RWPE1 (cell line): ENCODE results near the gene YTHDF1.
A peak's percentile ranks its signal among the peaks of the same experiment; 100 is the strongest.

Experiments used
- CTCF ChIA-PET: fragments of 350-600 bp; sonication (Branson Sonifier 250); formaldehyde crosslinking; extraction: SDS; loops from one replicate; lab custom pipeline; 2021; lab: Yijun Ruan, JAX
- POLR2A ChIA-PET: fragments of 400-600 bp; formaldehyde crosslinking; extraction: SDS; loops from one replicate; lab custom pipeline; 2020; ENCODE audit warnings: antibody characterized with exemption; ENCODE audit not compliant: low non-redundant PET; lab: Yijun Ruan, JAX
- DNase-seq: peaks from one replicate; pipeline ENCODE4 v3.0.0; 2012; ENCODE audit warnings: low spot score
- H3K27ac ChIP-seq: fragments of 450-650 bp; 2 replicates; pipeline ENCODE4 v1.5.1; 2017
- TF ChIP-seq, protein P1 (sequence below): fragments of 450-650 bp; conservative IDR thresholded peaks from 2 replicates; pipeline ENCODE4 v1.5.1; 2017; ENCODE audit warnings: low read depth, mild to moderate bottlenecking

YTHDF1 gene

DNA sequence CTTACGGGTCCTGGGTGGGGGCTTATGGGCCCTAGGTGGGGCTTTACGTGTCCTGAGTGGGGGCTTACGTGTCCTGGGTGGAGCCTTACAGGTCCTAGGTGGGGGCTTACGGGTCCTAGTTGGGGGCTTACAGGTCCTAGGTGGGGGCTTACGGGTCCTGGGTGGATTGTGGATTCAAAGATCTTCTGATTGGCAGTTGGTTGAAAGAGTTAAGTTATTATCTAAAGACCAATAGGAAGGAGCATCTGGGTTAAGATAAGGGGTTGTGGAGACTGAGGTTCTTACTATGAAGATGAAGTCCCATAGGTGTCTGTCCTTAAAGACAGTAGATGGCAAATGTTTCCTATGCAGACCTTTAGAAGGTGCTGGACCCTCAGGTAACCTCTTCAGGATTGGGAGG is 11.3 kb upstream of the YTHDF1 start:
- ChIA-PET CTCF (no interaction called here), POLR2A (no interaction called here)
- no peak overlapping the region for H3K27ac ChIP-seq
- DNase-seq, result no peak
- TF ChIP-seq, protein P1, sequence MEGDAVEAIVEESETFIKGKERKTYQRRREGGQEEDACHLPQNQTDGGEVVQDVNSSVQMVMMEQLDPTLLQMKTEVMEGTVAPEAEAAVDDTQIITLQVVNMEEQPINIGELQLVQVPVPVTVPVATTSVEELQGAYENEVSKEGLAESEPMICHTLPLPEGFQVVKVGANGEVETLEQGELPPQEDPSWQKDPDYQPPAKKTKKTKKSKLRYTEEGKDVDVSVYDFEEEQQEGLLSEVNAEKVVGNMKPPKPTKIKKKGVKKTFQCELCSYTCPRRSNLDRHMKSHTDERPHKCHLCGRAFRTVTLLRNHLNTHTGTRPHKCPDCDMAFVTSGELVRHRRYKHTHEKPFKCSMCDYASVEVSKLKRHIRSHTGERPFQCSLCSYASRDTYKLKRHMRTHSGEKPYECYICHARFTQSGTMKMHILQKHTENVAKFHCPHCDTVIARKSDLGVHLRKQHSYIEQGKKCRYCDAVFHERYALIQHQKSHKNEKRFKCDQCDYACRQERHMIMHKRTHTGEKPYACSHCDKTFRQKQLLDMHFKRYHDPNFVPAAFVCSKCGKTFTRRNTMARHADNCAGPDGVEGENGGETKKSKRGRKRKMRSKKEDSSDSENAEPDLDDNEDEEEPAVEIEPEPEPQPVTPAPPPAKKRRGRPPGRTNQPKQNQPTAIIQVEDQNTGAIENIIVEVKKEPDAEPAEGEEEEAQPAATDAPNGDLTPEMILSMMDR, result no peak

DNA sequence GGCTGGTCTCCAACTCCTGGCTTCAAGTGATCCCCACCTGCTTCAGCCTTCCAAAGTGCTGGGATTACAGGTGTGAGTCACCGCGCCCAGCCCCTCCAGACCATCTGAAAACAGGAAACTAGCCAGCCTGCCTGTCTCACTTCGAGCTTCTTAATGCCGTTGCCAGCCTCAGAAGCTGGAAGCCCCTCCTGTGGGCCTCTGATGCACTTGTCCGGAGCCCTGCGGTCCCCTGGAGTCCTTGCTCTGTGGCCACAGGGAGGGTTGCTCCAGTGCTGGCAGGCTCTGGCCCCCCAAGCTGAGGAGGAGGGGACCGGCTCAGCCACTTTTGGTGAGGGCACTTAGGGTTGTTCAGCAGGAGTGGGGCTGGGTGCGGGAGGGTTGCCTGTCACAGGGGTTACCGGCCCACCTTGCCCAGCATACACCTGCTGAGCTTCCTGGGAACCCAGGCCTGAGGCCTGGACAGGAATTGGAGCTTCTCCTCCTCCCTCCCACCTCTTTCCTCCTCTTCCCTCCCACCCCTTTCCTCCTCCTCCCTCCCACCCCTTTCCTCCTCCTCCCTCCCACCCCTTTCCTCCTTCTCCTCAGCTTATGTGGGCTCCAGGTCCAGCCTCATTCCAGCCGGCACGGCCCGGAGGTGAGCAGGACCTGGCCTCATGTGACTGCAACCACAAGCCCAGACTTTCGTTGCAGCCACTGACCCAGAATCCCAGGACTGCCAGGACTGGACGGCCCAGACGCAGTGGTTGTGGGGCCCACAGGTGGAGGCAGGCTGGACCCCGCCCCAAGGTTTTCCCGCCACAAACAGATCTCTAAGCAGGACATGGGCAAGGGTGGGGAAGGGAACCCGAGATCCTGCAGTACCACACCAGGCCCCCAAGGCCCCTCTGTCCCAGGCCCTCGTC is 10.4 kb upstream of the YTHDF1 start:
- TF ChIP-seq, protein P1, result no peak
- peak overlapping the region; percentile 32 for H3K27ac ChIP-seq
- ChIA-PET POLR2A (interaction anchor here (0.6 kb wide), 1 partner anchor 350 kb away, joined by 3 read pairs; no protein-coding TSS in a partner anchor), CTCF (interaction anchor here (0.5 to 4.8 kb wide), 6 partner anchors 8 to 449 kb away, joined by 3 to 111 read pairs (median 3); partner anchors contain the start of genes BIRC7 and NKAIN4)
- DNase-seq, result no peak

DNA sequence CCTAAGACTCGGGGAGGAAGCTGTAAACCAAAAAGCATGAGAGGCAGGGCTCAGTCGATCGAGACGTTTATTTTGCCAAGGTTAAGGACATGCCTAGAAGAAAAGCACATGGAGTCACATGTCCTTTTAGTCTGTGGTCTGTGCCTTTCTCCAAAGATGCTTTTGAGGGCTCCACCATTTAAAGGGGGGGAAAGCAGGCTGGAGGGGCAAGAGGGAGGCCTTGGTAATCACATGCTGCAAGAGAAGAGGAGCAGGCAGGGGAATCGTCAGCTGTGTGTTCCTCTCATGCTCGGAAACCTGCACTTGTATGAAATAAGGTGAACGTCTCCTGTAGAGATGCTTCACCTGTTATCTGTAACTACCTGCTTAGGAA is 9.1 kb upstream of the YTHDF1 start:
- POLR2A ChIA-PET, result no interaction called here
- TF ChIP-seq, protein P1, result no peak
- CTCF ChIA-PET, result interaction anchor here (0.6 to 4.8 kb wide), 10 partner anchors 9 to 157 kb away, joined by 3 to 111 read pairs (median 9); partner anchors contain the start of genes BIRC7, NKAIN4 and YTHDF1
- no peak for DNase-seq
- H3K27ac ChIP-seq, result peak overlapping the region; percentile 59

DNA sequence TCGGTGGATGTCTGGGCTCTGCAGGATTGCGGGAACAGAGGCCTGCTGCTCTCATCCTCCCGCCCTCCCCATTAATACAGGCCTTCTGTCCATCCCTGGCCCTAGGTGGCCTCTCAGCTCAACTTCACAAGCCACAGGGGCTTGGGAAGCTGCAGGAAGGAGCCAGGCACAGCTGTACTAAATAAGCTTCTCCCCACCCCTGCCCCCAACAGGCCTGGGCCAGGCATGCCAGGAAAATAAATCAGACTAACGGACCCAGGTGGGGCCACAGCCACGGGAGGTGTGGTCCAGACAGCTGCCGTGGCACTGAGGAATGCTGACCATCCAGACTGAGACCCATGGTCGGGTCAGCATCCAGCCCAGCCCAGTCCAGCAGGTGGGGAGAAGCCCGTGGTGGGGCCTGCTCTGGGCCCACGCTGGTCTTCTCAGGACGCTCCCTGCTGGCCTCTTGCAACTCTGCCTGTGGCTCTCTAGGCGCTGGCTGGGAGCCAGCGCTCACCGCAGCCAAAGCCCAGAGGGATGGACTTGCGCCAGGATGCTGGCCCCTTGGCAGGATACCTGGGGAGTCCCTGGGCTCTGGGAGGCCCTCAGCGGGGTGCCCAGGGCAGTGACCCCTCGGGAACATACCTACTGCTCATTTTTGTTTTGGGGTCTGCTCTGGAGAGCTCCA is 8.6 kb upstream of the YTHDF1 start:
- POLR2A ChIA-PET, result interaction anchor here (0.6 kb wide), 1 partner anchor 408 kb away, joined by 3 read pairs; no protein-coding TSS in a partner anchor
- DNase-seq, result peak; percentile 63
- TF ChIP-seq, protein P1, result peak; percentile 59
- peak overlapping the region; percentile 59 for H3K27ac ChIP-seq
- CTCF ChIA-PET, result interaction anchor here (0.6 to 4.8 kb wide), 32 partner anchors 10 to 347 kb away, joined by 3 to 111 read pairs (median 12); partner anchors contain the start of genes ARFGAP1, BIRC7, COL20A1 and NKAIN4

DNA sequence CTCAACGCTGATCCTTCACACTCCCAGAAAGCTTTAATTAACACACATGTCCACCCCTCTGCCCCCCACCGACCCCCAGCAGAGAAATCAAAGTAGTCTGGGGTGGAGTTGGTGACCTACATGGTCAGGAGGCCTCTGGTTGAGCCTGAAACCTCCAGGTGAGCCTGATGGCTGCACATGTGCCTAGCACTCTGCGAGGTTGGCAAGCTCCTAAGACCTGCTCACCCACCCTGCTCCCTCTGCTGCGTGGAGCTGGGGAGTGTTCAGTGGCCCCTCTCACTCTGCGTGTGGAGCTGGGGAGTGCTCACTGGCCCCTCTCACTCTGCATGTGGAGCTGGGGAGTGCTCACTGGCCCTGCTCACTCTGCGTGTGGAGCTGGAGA is 7.9 kb upstream of the YTHDF1 start:
- ChIA-PET CTCF (interaction anchor here (0.6 to 4.8 kb wide), 54 partner anchors 10 to 1254 kb away, joined by 3 to 111 read pairs (median 6); partner anchors contain the start of genes ARFGAP1, BIRC7, COL20A1 and KCNQ2), POLR2A (interaction anchor here (0.6 to 0.8 kb wide), 2 partner anchors 49 to 409 kb away, joined by 3 to 4 read pairs; partner anchors contain the start of gene ARFGAP1)
- TF ChIP-seq, protein P1, result no peak
- no peak for DNase-seq
- H3K27ac ChIP-seq, result peak overlapping the region; percentile 59
